Measurements from ENCODE around the gene VTI1A.

GRCh38 chr10:112701878-112702255 is 254.9 kb downstream of the VTI1A start:
- TF ChIP-seq CTCF (IDR thresholded peaks at IDR 0.05) (no peak), EP300 (IDR thresholded peaks at IDR 0.05) (no peak)

All from ovary (tissue), 3 donors.